Measurements from ENCODE around the gene DNAJC3.

- TF ChIP-seq CTCF (conservative IDR thresholded peaks at IDR 0.05) (no peak), ZFX (IDR thresholded peaks at IDR 0.05) (no peak)
Observed at GRCh38 chr13:95643571-95643935, 33.4 kb upstream of the DNAJC3 start.

Measured in C4-2B (cell line).